GM18507 (cell line): ENCODE results near the gene B4GALT2.
A peak's percentile ranks its signal among the peaks of the same experiment; 100 is the strongest.

Experiments
- DNase-seq: peaks from one replicate; pipeline ENCODE4 v3.0.0; 2011; ENCODE audit warnings: low read depth; ENCODE audit not compliant: insufficient read length; ENCODE audit errors: extremely low spot score
- FAIRE-seq: peaks from 2 replicates; lab custom pipeline; 2011; peaks lifted over from hg19 to GRCh38; lab: Jason Lieb, UNC

Gene B4GALT2, protein sequence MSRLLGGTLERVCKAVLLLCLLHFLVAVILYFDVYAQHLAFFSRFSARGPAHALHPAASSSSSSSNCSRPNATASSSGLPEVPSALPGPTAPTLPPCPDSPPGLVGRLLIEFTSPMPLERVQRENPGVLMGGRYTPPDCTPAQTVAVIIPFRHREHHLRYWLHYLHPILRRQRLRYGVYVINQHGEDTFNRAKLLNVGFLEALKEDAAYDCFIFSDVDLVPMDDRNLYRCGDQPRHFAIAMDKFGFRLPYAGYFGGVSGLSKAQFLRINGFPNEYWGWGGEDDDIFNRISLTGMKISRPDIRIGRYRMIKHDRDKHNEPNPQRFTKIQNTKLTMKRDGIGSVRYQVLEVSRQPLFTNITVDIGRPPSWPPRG

DNA sequence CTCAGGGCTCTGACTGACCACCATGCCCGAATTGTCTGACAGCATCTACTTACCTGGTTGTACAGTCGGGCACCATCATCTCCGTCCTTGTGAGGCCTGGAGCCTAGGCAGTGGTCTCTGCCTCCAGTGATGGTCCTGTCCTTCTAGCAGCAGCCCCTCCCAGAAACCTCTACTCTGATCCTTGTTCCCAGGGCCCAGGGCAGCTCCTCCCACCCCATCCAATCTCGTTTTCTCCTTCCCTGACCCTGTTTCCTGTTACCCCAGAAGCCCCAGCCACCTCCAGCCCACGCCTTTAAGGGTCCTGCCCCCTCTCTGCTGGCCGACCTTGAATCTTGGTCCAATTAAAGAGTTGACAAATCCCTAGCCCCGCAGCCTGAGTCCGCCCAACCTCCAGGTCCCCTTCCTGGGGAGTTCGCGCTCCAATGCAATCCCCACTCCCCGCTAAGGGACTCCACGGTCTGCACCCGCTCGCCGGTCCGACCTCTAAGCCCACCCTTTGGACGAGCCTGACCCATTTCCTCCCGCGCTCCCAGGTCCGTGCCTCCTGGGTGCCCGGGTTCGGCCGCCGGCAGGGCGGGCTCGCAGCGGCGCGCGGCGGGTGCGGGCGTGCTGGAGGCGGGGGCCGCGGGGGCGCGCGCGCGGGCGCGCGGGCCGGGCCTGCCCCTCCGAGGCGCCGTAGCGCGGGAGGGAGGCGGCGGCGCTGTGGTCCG, at the start of gene B4GALT2:
B4GALT2 (plus strand) TSS at position 660 of the 710 bp plus-strand sequence. CDS start 1,951 bp downstream, outside the sequence.
- peak; percentile 73 for DNase-seq
- no peak for FAIRE-seq

DNA sequence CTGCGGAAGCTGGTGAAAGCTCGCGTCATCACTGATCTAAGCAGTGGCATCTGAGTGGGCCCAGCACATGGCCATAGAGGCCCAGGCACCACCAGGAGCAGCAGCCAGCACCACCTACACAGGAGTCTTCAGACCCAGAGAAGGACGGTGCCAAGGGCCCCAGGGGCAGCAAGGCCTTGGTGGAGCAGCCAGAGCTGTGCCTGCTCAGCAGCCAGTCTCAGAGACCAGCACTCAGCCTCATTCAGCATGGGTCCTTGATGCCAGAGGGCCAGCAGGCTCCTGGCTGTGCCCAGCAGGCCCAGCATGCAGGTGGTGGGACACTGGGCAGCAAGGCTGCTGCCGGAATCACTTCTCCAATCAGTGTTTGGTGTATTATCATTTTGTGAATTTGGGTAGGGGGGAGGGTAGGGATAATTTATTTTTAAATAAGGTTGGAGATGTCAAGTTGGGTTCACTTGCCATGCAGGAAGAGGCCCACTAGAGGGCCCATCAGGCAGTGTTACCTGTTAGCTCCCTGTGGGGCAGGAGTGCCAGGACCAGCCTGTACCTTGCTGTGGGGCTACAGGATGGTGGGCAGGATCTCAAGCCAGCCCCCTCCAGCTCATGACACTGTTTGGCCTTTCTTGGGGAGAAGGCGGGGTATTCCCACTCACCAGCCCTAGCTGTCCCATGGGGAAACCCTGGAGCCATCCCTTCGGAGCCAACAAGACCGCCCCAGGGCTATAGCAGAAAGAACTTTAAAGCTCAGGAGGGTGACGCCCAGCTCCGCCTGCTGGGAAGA, 48.7 kb upstream of the B4GALT2 start:
- FAIRE-seq (no peak), DNase-seq (peak; percentile 33)

DNA sequence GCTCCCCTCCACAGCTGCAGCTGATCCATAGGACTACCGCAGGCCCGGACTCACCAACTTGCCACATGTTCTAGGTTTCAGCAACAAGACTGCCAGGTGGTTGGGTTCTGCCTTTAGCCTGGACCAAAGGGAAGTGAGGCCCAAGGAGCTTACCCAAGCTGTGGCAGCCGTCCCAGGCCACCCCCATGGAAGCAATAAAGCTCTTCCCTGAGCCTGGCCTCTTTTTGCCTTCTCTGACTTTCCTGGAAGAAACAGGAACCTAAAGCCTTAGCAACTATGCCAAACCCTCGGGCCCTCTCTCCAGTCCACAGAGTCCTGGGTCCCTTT, 48.1 kb upstream of the B4GALT2 start:
- FAIRE-seq (no peak), DNase-seq (no peak)

DNA sequence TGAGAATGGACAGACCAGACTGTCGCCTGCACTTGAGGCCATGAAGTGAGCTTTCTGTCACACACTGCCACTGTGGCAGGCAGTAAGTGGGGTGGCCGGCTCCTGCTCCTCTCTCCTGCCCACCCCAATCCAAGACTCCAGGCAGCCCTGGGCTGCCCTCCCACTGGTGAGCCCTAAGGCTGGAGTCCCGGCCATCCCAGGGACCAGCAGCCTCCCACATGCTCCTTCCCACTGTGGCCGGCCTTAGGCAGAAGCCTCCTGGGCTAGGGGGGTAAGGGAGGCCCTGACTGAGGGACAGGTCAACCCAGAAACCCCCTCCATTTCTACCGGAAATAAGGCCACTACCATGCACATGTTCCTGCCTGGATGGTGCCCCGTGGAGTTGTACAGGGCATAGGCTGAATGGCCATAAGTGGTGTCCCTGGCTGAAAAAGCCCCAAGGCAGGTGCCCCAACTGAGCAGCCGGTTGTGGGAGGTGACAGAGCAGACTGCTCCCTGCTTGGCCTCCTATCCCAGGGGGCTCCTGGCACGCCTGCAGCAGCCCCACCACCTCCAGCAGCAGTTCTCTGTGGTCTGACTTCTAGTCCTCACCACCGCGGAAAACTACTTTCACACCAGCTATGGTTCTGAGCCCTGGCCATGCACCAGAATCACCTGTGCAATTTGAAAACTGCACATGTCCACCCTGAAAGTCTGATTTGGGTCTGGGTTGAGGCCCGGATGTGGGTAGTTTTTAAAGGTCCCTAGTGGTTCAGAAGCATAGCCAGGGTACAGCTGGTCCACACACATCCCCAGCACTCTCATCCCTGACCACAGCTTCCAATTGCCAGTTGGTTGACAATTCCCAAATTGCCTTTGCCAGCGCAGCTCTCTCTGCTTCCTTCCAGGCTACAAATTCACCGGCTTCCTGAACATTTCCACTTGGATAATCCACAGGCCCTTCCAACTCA, 47.0 kb upstream of the B4GALT2 start:
- FAIRE-seq (no peak), DNase-seq (no peak)

DNA sequence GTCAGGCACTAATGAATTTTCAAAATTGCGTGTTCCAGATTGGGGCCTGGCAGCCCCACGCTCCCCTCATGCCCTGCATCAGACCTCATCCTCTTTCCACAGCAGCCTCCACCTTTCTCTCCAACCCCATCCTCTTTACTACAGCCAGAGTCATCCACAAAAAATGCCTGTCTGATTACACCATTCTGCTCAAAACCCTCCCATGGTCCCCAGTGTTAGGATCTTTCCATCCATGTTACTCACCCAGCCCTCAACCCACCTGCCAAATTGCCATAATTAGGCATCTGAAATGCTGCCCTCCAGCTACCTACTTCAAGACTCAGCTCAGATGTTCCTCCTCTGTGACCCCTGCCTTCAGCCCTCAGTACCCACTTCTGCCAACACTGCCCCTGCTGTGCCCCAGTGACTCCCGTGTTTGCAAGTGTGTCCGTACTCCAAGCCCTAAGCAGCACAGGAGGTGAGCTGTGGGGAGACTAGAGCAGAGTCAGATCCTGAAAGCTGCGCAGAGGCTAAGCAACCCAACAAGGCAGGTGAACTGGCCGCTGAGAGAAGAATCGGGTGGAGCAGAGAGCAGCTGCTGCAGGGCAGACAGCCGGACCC, 46.1 kb upstream of the B4GALT2 start:
- FAIRE-seq (no peak), DNase-seq (no peak)

DNA sequence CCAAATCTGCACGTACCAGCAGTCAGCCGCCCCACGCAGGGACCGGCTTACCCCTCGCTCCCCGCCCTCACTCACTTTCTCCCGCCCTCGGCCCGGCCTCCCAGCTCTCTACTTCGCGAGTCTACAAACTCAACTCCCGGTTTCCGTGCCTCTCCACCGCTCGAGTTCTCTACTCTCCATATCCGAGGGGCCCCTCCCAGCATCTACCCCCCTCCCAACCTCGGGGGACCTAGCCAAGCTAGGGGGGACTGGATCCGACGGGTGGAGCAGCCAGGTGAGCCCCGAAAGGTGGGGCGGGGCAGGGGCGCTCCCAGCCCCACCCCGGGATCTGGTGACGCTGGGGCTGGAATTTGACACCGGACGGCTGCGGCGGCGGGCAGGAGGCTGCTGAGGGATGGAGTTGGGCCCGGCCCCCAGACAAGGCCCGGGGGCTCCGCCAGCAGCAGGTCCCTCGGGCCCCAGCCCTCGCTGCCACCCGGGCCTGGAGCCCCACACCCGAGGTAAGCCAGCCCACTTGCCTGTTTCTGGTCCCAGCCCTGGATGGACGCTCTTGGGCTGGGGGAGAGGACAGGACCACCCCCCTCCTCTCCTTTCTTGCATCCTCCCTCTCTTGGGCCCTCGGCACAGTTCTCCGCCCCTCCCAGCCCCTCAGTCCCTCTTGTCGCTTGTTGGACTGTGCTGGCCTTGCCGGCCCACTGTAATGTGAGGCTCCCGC, 45.5 kb upstream of the B4GALT2 start, which contains the start of gene ARTN:
ARTN (plus strand) TSS at position 416 of the 715 bp plus-strand sequence. CDS start 1,856 bp downstream, outside the sequence.
- DNase-seq (no peak), FAIRE-seq (no peak)

DNA sequence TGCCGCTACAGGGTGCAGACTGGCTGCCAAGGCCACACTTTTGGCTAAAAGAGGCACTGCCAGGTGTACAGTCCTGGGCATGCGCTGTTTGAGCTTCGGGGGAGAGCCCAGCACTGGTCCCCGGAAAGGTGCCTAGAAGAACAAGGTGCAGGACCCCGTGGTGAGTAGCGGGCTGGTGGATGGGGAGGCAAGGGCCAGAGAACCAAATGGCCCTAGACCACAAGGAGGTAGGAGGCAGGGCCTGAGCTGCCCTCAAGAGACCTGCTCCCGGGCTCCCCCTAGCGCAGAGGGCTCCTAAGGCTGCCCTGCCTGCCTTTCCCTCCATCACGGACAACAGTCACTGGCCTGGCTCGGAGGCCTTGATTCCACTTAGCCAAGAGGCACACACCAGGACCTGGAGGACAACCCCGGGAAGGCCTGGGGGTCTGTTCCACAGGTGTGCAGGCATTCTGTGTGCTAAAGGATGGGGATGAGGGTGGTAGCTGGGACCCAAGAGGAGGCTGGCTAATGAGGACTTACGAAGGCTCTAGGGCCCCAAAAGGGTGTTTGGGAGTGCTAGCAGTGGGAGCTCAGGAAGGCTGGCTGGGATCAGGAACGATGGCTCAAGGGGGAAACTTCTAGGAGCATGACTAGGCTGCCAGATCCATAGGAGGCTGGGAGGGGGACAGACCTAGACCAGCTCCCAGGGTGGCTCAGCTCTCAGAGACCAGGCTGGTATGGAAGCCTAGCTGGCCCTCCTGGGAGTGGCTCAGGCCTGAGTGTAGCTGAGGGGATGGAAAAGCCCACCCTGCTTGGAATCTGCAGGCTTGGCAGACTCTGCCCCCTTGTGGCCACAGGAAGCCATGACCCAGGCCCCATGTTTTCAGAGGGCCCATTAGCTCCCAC, 44.7 kb upstream of the B4GALT2 start:
- DNase-seq (peak; percentile 71), FAIRE-seq (peak; percentile 64)

DNA sequence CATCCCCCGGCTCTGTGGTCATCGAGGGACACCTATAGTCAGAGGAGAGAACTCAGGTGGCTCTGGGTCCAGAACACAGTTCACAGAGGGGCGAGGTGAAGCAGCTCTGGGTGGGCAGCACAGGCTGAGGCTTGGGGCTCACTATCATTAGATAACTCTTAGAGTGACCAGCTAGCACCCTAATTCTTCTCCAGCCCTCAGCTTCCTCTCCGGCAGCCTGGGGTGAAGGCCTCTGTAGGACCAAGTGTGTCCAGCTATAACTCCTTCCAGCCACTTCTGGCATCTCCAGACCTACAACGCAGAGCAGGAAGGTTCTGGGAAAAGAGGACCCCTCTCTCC, 44.1 kb upstream of the B4GALT2 start:
- DNase-seq (no peak), FAIRE-seq (no peak)

DNA sequence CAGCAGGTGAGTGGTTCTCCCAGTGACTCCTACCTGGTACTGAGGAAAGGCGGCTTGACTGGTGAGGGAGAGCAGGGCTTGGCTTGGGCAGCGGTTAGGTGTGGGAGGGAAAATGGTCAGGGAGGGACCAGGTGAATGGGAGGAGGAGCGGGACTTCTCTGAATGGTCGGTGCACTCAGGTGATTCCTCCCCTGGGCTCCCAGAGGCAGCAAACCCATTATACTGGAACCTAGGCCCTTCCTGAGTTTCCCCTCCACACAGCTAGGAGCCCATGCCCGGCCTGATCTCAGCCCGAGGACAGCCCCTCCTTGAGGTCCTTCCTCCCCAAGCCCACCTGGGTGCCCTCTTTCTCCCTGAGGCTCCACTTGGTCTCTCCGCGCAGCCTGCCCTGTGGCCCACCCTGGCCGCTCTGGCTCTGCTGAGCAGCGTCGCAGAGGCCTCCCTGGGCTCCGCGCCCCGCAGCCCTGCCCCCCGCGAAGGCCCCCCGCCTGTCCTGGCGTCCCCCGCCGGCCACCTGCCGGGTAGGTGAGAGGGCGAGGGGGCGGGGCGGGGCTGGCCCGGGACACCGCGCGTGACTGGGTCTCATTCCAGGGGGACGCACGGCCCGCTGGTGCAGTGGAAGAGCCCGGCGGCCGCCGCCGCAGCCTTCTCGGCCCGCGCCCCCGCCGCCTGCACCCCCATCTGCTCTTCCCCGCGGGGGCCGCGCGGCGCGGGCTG, 43.1 kb upstream of the B4GALT2 start:
- no peak for DNase-seq

DNA sequence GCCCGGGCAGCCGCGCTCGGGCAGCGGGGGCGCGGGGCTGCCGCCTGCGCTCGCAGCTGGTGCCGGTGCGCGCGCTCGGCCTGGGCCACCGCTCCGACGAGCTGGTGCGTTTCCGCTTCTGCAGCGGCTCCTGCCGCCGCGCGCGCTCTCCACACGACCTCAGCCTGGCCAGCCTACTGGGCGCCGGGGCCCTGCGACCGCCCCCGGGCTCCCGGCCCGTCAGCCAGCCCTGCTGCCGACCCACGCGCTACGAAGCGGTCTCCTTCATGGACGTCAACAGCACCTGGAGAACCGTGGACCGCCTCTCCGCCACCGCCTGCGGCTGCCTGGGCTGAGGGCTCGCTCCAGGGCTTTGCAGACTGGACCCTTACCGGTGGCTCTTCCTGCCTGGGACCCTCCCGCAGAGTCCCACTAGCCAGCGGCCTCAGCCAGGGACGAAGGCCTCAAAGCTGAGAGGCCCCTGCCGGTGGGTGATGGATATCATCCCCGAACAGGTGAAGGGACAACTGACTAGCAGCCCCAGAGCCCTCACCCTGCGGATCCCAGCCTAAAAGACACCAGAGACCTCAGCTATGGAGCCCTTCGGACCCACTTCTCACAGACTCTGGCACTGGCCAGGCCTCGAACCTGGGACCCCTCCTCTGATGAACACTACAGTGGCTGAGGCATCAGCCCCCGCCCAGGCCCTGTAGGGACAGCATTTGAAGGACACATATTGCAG, 42.4 kb upstream of the B4GALT2 start:
- FAIRE-seq: no peak

More for the DNA sequence above, 43.1 kb upstream of the B4GALT2 start:
- FAIRE-seq: no peak

DNA sequence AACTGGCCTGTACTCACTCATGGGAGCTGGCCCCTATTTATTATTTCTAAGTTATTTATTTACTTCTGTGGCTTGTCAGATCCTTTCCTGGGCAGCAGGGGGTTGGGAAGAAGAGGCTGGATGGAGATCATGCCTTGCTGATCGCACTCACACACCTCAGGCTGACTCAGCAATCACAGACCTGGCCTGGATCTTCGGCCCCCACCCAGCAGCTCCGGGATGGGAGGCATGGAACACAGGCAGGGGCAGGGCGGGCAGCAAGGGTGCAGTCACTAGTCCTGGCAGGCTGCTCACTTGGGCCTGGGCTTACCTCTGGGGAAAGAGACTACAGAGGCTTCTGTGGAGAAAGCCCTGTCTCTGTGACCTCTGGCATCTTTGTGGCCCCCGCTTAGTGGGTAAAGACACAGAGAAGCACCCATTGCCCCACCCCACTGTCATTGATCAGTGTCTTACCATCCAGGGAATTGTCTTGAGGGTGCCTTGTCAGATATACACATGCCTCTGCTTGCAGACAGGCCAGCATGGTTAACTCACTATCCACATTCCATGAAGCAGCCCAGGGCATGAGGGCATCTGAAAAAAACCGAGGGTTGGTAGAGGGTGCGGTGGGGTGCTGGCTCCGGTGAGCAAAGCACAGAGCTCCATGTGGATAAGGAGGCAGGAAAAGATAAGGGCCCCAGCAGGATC, 41.7 kb upstream of the B4GALT2 start:
- FAIRE-seq: no peak

More for the DNA sequence above, 42.4 kb upstream of the B4GALT2 start:
- no peak for DNase-seq

DNA sequence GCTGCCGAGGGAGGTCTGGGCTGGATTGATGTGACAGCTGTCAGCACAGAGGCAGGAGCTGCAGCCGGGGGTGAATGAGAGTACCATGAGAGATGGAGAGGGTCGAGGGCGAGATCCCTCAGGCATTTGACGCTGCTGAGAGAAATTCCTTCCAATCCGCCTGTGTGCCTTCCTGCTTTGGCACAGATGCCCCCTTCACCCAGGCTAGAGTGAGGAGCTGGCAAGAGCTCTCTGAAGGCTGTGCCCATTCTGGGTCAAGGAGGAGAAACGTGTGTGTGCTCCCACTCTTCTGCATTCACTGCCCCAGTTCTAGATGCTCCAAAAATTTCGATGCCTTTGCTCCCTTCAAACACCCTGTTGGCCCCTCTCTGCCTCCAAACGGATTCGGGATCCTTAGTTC, 40.6 kb upstream of the B4GALT2 start:
- no peak for DNase-seq
- no peak for FAIRE-seq

More for the DNA sequence above, 41.7 kb upstream of the B4GALT2 start:
- no peak for DNase-seq

DNA sequence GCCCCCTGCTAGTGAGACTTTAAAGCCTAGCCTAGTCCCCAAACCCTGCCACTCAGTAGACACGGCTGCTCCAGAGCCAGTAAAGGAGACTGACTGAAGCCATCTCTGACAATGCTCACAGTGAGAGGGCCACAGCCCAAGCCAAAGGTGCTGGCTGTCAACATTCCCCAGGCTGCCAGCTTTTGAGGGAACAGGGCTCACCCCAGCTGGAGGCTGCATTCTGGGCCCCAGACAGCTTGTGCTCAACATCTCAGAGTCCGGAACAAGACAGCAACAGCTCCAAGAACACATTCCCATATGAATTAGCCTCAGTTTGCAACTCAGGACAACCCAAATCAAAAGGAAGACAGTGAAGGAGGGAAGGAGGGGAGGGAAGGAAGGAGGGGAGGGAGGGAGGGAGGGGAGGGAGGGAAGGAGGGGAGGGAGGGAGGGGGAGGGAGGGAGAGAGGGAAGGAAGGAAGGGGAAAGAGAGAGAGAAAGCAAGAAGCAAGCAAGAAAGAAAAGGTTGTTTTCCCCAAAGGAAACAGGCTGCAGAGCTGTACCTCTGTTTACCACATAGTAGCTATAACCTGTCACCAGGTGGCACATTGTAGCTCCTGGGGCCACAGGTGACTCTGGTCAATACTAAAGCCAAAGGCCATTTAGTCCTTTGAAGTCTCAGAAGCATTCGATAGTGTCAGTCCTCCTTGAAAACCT, 40.0 kb upstream of the B4GALT2 start:
- DNase-seq (no peak), FAIRE-seq (no peak)

DNA sequence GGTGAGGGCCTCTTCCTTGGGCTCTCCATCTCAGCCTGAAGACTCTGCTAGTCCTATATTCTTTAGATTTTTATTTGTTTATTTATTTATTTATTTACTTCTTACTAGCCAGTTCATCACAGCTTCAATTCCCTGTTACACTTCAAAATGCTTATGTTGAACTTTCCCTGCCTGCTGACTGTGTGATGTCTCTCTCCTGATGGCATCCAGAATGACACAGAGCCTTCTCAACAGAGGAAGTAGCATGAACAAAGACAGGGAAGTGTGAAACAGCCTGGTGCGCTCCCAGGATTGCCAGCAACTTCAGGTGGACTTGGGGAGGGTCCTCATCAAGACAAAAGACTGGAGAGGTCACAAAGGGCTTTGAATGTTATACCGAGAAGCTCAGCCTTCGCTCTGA, 36.6 kb upstream of the B4GALT2 start:
- DNase-seq (no peak), FAIRE-seq (no peak)

DNA sequence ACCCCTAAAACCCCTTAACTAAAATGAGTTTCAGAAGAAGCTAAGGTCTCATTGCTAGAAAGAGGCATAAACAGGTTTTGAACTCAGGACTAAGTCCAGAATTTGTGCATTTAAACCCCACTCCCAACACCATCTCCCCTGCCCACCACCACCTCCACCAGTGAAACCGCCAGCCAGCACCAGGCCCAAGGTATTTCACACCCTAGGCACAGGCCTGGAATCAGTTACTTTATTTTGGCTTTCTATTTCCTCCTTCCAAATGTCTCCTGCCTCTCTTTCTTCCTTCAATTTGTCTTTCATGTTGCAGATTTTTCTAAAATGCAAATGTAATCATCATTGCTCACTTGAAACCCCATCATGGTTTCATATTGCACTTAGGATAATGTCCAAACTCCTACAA, 34.1 kb upstream of the B4GALT2 start:
- DNase-seq (no peak), FAIRE-seq (no peak)
